SK-N-SH (cell line): ENCODE data around the gene SPATA16. TPM values are rescaled to one million over a fixed set of nuclear protein-coding genes. Genes with fewer than 3 reads are reported as not detected.

Experiments used
- CTCF ChIA-PET: fragments of 300-600, 350-600 bp; formaldehyde crosslinking; extraction: SDS; loops from one replicate; lab custom pipeline; 2021; lab: Yijun Ruan, JAX
- POLR2A ChIA-PET: fragments of 350-600 bp; sonication (Branson Sonifier 250); formaldehyde crosslinking; extraction: SDS; loops from one replicate; lab custom pipeline; 2020; ENCODE audit warnings: antibody characterized with exemption, inconsistent platforms; lab: Yijun Ruan, JAX
- DNase-seq: peaks from one replicate; pipeline ENCODE4 v3.0.0; 2012
- H2AFZ ChIP-seq: fragments of 200-600 bp; sonication (generic); 2 replicates; pipeline ENCODE4 v1.8.1; 2016; ENCODE audit warnings: antibody characterized with exemption, mild to moderate bottlenecking, low read depth
- H3F3A ChIP-seq: fragments of 200-600 bp; sonication (generic); replicated peaks from 2 replicates; pipeline ENCODE3; 2016; ENCODE audit warnings: antibody characterized with exemption, mild to moderate bottlenecking; ENCODE audit not compliant: insufficient read depth
- H3K27ac ChIP-seq, 2 experiments: fragments of 200-500 bp in 1 of 2; fragments of 200-600 bp in 1 of 2; sonication (Bioruptor generic) in 1 of 2; sonication (generic), shearing (Covaris generic) in 1 of 2; 2 replicates each; pipeline versions ENCODE4 v1.5.1 to v1.6.1; 2014 to 2016; ENCODE audit warnings: low read depth in 2 of 2, inconsistent platforms in 1 of 2, low read length in 1 of 2, mild to moderate bottlenecking in 1 of 2, mixed read lengths in 1 of 2
- H3K27me3 ChIP-seq: fragments of 200-600 bp; sonication (generic), shearing (Covaris generic); 2 replicates; pipeline ENCODE4 v1.6.1; 2016; ENCODE audit warnings: mixed run types; ENCODE audit not compliant: insufficient read depth
- H3K36me3 ChIP-seq, 2 experiments: fragments of 200-500 bp in 1 of 2; fragments of 200-600 bp in 1 of 2; sonication (Bioruptor generic) in 1 of 2; sonication (generic) in 1 of 2; replicated peaks in 1 of 2; 2 replicates each; pipeline versions ENCODE3 to v1.5.1; 2014 to 2016; ENCODE audit warnings: low read length in 1 of 2, mild to moderate bottlenecking in 1 of 2; ENCODE audit not compliant: insufficient read depth in 2 of 2, control insufficient read depth in 1 of 2
- H3K4me1 ChIP-seq, 2 experiments: fragments of 200-500 bp in 1 of 2; fragments of 200-600 bp in 1 of 2; sonication (Bioruptor generic) in 1 of 2; sonication (generic), shearing (Covaris generic) in 1 of 2; 2 replicates each; pipeline versions ENCODE4 v1.5.1 to v1.6.1; 2014 to 2016; ENCODE audit warnings: low read depth in 1 of 2, low read length in 1 of 2, mixed run types in 1 of 2; ENCODE audit not compliant: insufficient read depth in 2 of 2, control insufficient read depth in 1 of 2
- H3K4me2 ChIP-seq: fragments of 200-600 bp; sonication (generic), shearing (Covaris generic); 2 replicates; pipeline ENCODE4 v1.6.1; 2017; ENCODE audit warnings: mixed run types
- H3K4me3 ChIP-seq, 2 experiments: fragments of 200-500 bp in 1 of 2; fragments of 200-600 bp in 1 of 2; sonication (Bioruptor generic) in 1 of 2; sonication (generic), shearing (Covaris generic) in 1 of 2; 2 replicates each; pipeline versions ENCODE4 v1.5.1 to v1.8.1; 2014 to 2016; ENCODE audit warnings: low read depth in 2 of 2, inconsistent platforms in 1 of 2, low read length in 1 of 2, mild to moderate bottlenecking in 1 of 2, mixed read lengths in 1 of 2, moderate library complexity in 1 of 2
- H3K79me2 ChIP-seq: fragments of 200-600 bp; sonication (generic); 2 replicates; pipeline ENCODE4 v1.8.1; 2017; ENCODE audit warnings: mild to moderate bottlenecking; ENCODE audit not compliant: insufficient read depth
- H3K9ac ChIP-seq: fragments of 200-600 bp; sonication (generic); 2 replicates; pipeline ENCODE4 v1.6.1; 2017; ENCODE audit warnings: mixed run types
- H3K9me2 ChIP-seq: fragments of 200-600 bp; sonication (generic); 2 replicates; pipeline ENCODE4 v1.6.1; 2017; ENCODE audit warnings: mixed run types
- H3K9me3 ChIP-seq: fragments of 200-600 bp; sonication (generic); 2 replicates; pipeline ENCODE4 v1.6.1; 2017; ENCODE audit warnings: mixed run types, mild to moderate bottlenecking, moderate library complexity
- H4K20me1 ChIP-seq: fragments of 200-600 bp; sonication (generic); 2 replicates; pipeline ENCODE4 v1.6.1; 2017; ENCODE audit warnings: mild to moderate bottlenecking, mixed run types; ENCODE audit not compliant: insufficient read depth
- EZH2phosphoT487 ChIP-seq: fragments of 200-600 bp; sonication (generic); IDR thresholded peaks from 2 replicates; pipeline ENCODE4 v1.6.1; 2017; ENCODE audit warnings: low read depth, mixed run types, mild to moderate bottlenecking, antibody characterized with exemption, moderate library complexity, borderline replicate concordance
- FOSL2 ChIP-seq: IDR thresholded peaks from 2 replicates; pipeline ENCODE4 v1.4.0; 2012; ENCODE audit warnings: low read depth, mild to moderate bottlenecking, moderate library complexity, borderline replicate concordance
- FOXJ3 ChIP-seq: sonication (generic); formaldehyde crosslinking; IDR thresholded peaks from 2 replicates; pipeline ENCODE4 v1.5.1; 2020; ENCODE audit warnings: mild to moderate bottlenecking, missing genetic modification reagents
- FOXM1 ChIP-seq: IDR thresholded peaks from 2 replicates; pipeline ENCODE4 v1.4.0; 2012; ENCODE audit warnings: low read depth, mild to moderate bottlenecking
- JUND ChIP-seq: IDR thresholded peaks from 2 replicates; pipeline ENCODE4 v1.4.0; 2012
- MEF2A ChIP-seq: IDR thresholded peaks from 2 replicates; pipeline ENCODE4 v1.4.0; 2012; ENCODE audit warnings: low read depth, borderline replicate concordance
- NFIC ChIP-seq: IDR thresholded peaks from 2 replicates; pipeline ENCODE4 v1.4.0; 2012; ENCODE audit warnings: borderline replicate concordance
- TCF12 ChIP-seq: IDR thresholded peaks from 2 replicates; pipeline ENCODE4 v1.4.0; 2012
- TEAD4 ChIP-seq: IDR thresholded peaks from 2 replicates; pipeline ENCODE4 v1.4.0; 2012; ENCODE audit warnings: mild to moderate bottlenecking, borderline replicate concordance; ENCODE audit not compliant: insufficient read depth
- ZBTB33 ChIP-seq: IDR thresholded peaks from 2 replicates; pipeline ENCODE4 v1.4.0; 2012; ENCODE audit warnings: low read depth, borderline replicate concordance
- WGBS: methylation state at CpG from one replicate; pipeline ENCODE4 v1.1.6; 2017; ENCODE audit warnings: low lambda C conversion rate; 5-methylcytosine and 5-hydroxymethylcytosine counted together
- polyA plus RNA-seq, 3 experiments: library from polyadenylated mRNA; depleted of rRNA; stranded (reverse); fragments of >200 nt; gene quantifications; 2 replicates each; pipeline ENCODE4 v1.2.3, GENCODE V29; 2012
- TF ChIP-seq, protein P1 (sequence below): fragments of 150-350 bp; IDR thresholded peaks from 2 replicates; pipeline ENCODE4 v1.6.1; 2017; ENCODE audit warnings: antibody characterized with exemption, low read length, low read depth, borderline replicate concordance
- TF ChIP-seq, protein P2 (sequence below): IDR thresholded peaks from 2 replicates; pipeline ENCODE4 v1.4.0; 2012; ENCODE audit warnings: low read depth
- TF ChIP-seq, protein P3 (sequence below): IDR thresholded peaks from 2 replicates; pipeline ENCODE4 v1.6.1; 2012; ENCODE audit warnings: mild to moderate bottlenecking, low read depth, low read length, moderate library complexity
- TF ChIP-seq, protein P4 (sequence below): fragments of 200-600 bp; sonication (generic); IDR thresholded peaks from 2 replicates; pipeline ENCODE4 v1.6.1; 2017; ENCODE audit warnings: antibody characterized with exemption, mild to moderate bottlenecking, moderate library complexity

Gene SPATA16
- polyA plus RNA-seq, 1 of the 3 experiments (the other 2 are of a cell fraction): not detected

DNA sequence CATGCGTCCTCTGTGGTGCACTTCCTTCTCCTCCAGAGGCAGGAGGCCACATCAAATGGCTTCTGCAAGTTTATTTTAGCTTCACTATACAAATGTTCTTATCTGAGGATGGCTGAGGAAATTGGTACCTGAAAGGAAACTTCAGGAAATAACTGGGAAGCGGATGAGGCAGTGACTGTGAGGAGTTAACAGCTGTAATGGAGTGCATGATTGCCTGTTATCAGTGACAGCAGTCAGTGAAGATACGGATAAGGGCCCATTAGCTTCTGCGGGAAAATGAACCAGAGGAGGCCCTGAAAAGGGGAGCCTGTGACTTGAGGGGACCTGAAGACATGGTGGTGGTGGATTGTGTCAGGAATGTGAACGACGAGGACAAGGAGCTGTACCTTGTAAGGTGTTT, 51.8 kb downstream of the SPATA16 start:
- no peaks in the 10 kb centered on the region for H3K9me2 ChIP-seq
- WGBS: 46% methylated on average over 6 of the region's 6 CpGs
- no peak for TF ChIP-seq ZBTB33
- no peak for TF ChIP-seq MEF2A
- TF ChIP-seq FOXJ3 (CRISPR knock-in tag): no peak
- no peak for TF ChIP-seq FOSL2
- TF ChIP-seq, protein P1, sequence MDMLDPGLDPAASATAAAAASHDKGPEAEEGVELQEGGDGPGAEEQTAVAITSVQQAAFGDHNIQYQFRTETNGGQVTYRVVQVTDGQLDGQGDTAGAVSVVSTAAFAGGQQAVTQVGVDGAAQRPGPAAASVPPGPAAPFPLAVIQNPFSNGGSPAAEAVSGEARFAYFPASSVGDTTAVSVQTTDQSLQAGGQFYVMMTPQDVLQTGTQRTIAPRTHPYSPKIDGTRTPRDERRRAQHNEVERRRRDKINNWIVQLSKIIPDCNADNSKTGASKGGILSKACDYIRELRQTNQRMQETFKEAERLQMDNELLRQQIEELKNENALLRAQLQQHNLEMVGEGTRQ: no peak
- TF ChIP-seq FOXM1: no peak
- TF ChIP-seq JUND: no peak
- no peak for TF ChIP-seq EZH2phosphoT487
- TF ChIP-seq, protein P2, sequence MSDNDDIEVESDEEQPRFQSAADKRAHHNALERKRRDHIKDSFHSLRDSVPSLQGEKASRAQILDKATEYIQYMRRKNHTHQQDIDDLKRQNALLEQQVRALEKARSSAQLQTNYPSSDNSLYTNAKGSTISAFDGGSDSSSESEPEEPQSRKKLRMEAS: no peak
- TF ChIP-seq, protein P3, sequence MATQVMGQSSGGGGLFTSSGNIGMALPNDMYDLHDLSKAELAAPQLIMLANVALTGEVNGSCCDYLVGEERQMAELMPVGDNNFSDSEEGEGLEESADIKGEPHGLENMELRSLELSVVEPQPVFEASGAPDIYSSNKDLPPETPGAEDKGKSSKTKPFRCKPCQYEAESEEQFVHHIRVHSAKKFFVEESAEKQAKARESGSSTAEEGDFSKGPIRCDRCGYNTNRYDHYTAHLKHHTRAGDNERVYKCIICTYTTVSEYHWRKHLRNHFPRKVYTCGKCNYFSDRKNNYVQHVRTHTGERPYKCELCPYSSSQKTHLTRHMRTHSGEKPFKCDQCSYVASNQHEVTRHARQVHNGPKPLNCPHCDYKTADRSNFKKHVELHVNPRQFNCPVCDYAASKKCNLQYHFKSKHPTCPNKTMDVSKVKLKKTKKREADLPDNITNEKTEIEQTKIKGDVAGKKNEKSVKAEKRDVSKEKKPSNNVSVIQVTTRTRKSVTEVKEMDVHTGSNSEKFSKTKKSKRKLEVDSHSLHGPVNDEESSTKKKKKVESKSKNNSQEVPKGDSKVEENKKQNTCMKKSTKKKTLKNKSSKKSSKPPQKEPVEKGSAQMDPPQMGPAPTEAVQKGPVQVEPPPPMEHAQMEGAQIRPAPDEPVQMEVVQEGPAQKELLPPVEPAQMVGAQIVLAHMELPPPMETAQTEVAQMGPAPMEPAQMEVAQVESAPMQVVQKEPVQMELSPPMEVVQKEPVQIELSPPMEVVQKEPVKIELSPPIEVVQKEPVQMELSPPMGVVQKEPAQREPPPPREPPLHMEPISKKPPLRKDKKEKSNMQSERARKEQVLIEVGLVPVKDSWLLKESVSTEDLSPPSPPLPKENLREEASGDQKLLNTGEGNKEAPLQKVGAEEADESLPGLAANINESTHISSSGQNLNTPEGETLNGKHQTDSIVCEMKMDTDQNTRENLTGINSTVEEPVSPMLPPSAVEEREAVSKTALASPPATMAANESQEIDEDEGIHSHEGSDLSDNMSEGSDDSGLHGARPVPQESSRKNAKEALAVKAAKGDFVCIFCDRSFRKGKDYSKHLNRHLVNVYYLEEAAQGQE: no peak
- TF ChIP-seq TCF12: no peak
- TF ChIP-seq, protein P4, sequence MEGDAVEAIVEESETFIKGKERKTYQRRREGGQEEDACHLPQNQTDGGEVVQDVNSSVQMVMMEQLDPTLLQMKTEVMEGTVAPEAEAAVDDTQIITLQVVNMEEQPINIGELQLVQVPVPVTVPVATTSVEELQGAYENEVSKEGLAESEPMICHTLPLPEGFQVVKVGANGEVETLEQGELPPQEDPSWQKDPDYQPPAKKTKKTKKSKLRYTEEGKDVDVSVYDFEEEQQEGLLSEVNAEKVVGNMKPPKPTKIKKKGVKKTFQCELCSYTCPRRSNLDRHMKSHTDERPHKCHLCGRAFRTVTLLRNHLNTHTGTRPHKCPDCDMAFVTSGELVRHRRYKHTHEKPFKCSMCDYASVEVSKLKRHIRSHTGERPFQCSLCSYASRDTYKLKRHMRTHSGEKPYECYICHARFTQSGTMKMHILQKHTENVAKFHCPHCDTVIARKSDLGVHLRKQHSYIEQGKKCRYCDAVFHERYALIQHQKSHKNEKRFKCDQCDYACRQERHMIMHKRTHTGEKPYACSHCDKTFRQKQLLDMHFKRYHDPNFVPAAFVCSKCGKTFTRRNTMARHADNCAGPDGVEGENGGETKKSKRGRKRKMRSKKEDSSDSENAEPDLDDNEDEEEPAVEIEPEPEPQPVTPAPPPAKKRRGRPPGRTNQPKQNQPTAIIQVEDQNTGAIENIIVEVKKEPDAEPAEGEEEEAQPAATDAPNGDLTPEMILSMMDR: no peak
- TF ChIP-seq TEAD4: no peak
- no peak for TF ChIP-seq NFIC
- TF ChIP-seq, all 33 proteins: peak for 0
- Histone ChIP-seq H3K4me1 (no peaks in the 10 kb centered on the region), H4K20me1 (no peaks in the 10 kb centered on the region), H3F3A (no peaks in the 10 kb centered on the region), H3K9me3 (no peaks in the 10 kb centered on the region), H3K79me2 (no peaks in the 10 kb centered on the region), H3K36me3 (no peaks in the 10 kb centered on the region), H3K4me2 (no peak overlapping the region), H3K9ac (no peak overlapping the region), H3K4me3 (no peak overlapping the region), H2AFZ (no peak overlapping the region), H3K27me3 (no peaks in the 10 kb centered on the region), H3K27ac (no peak overlapping the region)
- CTCF ChIA-PET: no interaction called here
- no peak for DNase-seq
- POLR2A ChIA-PET: no interaction called here
